22Rv1 (cell line): ENCODE results near the gene TRAK1.

Experiments used
- H3K27ac ChIP-seq: fragments of 450-650 bp; 2 replicates; pipeline ENCODE4 v1.5.1; 2017
- CTCF ChIP-seq: fragments of 450-650 bp; IDR thresholded peaks from 2 replicates; pipeline ENCODE4 v1.5.1; 2017; ENCODE audit warnings: mild to moderate bottlenecking
- ZFX ChIP-seq: fragments of 450-650 bp; IDR thresholded peaks from 2 replicates; pipeline ENCODE4 v1.6.1; 2017; ENCODE audit warnings: antibody characterized with exemption, borderline replicate concordance

TRAK1 gene

GRCh38 chr3:42191443-42191747 lies 100.2 kb downstream of the TRAK1 start:
- TF ChIP-seq CTCF, result peak; percentile 64
- TF ChIP-seq ZFX, result no peak

GRCh38 chr3:42192334-42193200 lies 101.4 kb downstream of the TRAK1 start:
- H3K27ac ChIP-seq, result no peak overlapping the region
- TF ChIP-seq CTCF (no peak), ZFX (no peak)

More at GRCh38 chr3:42191443-42191747, 100.2 kb downstream of the TRAK1 start:
- no peak overlapping the region for H3K27ac ChIP-seq

- no peak overlapping the region for H3K27ac ChIP-seq
- TF ChIP-seq ZFX (no peak), CTCF (no peak)
Observed at GRCh38 chr3:42194943-42195510, 103.9 kb downstream of the TRAK1 start.

- TF ChIP-seq ZFX (no peak), CTCF (no peak)
- no peak overlapping the region for H3K27ac ChIP-seq
Observed at GRCh38 chr3:42195879-42196330, 104.7 kb downstream of the TRAK1 start.

- no peak for TF ChIP-seq ZFX
- TF ChIP-seq CTCF, result no peak
- no peak overlapping the region for H3K27ac ChIP-seq
Observed at GRCh38 chr3:42198709-42199108, 107.6 kb downstream of the TRAK1 start.

GRCh38 chr3:42202217-42202865 lies 111.2 kb downstream of the TRAK1 start:
- H3K27ac ChIP-seq, result no peak overlapping the region
- no peak for TF ChIP-seq ZFX
- no peak for TF ChIP-seq CTCF
